Neural cell (in vitro differentiated cells): ENCODE data around the gene GNA12. TPM values are rescaled to one million over a fixed set of nuclear protein-coding genes. Genes with fewer than 3 reads are reported as not detected.

Experiments
- H2AFZ ChIP-seq: fragments of 200-600, 300-800 bp; sonication (generic), shearing (Covaris generic); 2 replicates; pipeline ENCODE4 v1.6.0; 2014; ENCODE audit warnings: low read depth, mild to moderate bottlenecking, antibody characterized with exemption, low read length, moderate library complexity
- H3F3A ChIP-seq: fragments of 200-600 bp; shearing (Covaris generic); 2 replicates; pipeline ENCODE4 v1.6.1; 2016; ENCODE audit warnings: mild to moderate bottlenecking, moderate library complexity, mixed read lengths, antibody characterized with exemption, low read length; ENCODE audit not compliant: insufficient read depth, poor library complexity, severe bottlenecking
- H3K27ac ChIP-seq: fragments of 200-600, 300-800 bp; sonication (generic), shearing (Covaris generic); 2 replicates; pipeline ENCODE4 v1.5.1; 2014; ENCODE audit warnings: mild to moderate bottlenecking, low read length, moderate library complexity
- H3K27me3 ChIP-seq: fragments of 300-800, 200-600 bp; sonication (generic), shearing (Covaris generic); 2 replicates; pipeline ENCODE4 v1.6.0; 2014; ENCODE audit warnings: mild to moderate bottlenecking, low read depth, low read length, moderate library complexity; ENCODE audit not compliant: insufficient read depth
- H3K36me3 ChIP-seq: fragments of 300-800, 200-600 bp; sonication (generic), shearing (Covaris generic); 2 replicates; pipeline ENCODE4 v1.5.1; 2014; ENCODE audit warnings: mild to moderate bottlenecking, antibody characterized with exemption, low read length, moderate library complexity; ENCODE audit not compliant: insufficient read depth
- H3K4me2 ChIP-seq: fragments of 300-800, 200-600 bp; sonication (generic), shearing (Covaris generic); 2 replicates; pipeline ENCODE4 v1.6.0; 2014; ENCODE audit warnings: mild to moderate bottlenecking, low read length
- H3K4me3 ChIP-seq: fragments of 300-800, 200-600 bp; sonication (generic), shearing (Covaris generic); 2 replicates; pipeline ENCODE4 v1.5.1; 2014; ENCODE audit warnings: mild to moderate bottlenecking, low read length, moderate library complexity
- H3K79me2 ChIP-seq: fragments of 200-600 bp; shearing (Covaris generic); replicated peaks from 2 replicates; pipeline ENCODE4 v1.6.0; 2014; ENCODE audit warnings: mild to moderate bottlenecking, low read length, moderate library complexity; ENCODE audit not compliant: insufficient read depth
- H3K9ac ChIP-seq: fragments of 300-800, 200-600 bp; sonication (generic), shearing (Covaris generic); 2 replicates; pipeline ENCODE4 v1.6.1; 2016; ENCODE audit warnings: mild to moderate bottlenecking, low read length, mixed read lengths
- H3K9me2 ChIP-seq: fragments of 200-600 bp; shearing (Covaris generic); 2 replicates; pipeline ENCODE4 v1.6.1; 2016; ENCODE audit warnings: mild to moderate bottlenecking, low read length, mixed read lengths; ENCODE audit not compliant: insufficient read depth
- H3K9me3 ChIP-seq: fragments of 200-600, 300-800 bp; sonication (generic), shearing (Covaris generic); 2 replicates; pipeline ENCODE4 v1.6.1; 2016; ENCODE audit warnings: mild to moderate bottlenecking, mixed run types, low read length, moderate library complexity, mixed read lengths
- H4K20me1 ChIP-seq: fragments of 200-600 bp; shearing (Covaris generic); 2 replicates; pipeline ENCODE4 v1.6.1; 2016; ENCODE audit warnings: mild to moderate bottlenecking, mixed run types; ENCODE audit not compliant: insufficient read depth
- EP300 ChIP-seq: fragments of 450-650 bp; conservative IDR thresholded peaks from 2 replicates; pipeline ENCODE4 v1.6.1; 2014; ENCODE audit warnings: antibody characterized with exemption, mild to moderate bottlenecking, moderate library complexity; ENCODE audit not compliant: poor library complexity, severe bottlenecking
- EZH2 ChIP-seq: fragments of 200-600, 300-800 bp; shearing (Covaris generic), sonication (generic); IDR thresholded peaks from 2 replicates; pipeline ENCODE4 v1.6.1; 2014; ENCODE audit warnings: antibody characterized with exemption, low read length, borderline replicate concordance, mild to moderate bottlenecking; ENCODE audit not compliant: insufficient read depth, poor library complexity, severe bottlenecking
- MXI1 ChIP-seq: fragments of 450-650 bp; conservative IDR thresholded peaks from 2 replicates; pipeline ENCODE4 v1.6.1; 2014; ENCODE audit warnings: antibody characterized with exemption, mild to moderate bottlenecking; ENCODE audit not compliant: poor library complexity, severe bottlenecking
- POLR2AphosphoS5 ChIP-seq: IDR thresholded peaks from 2 replicates; pipeline ENCODE4 v1.6.1; 2012
- RAD21 ChIP-seq: fragments of 450-650 bp; conservative IDR thresholded peaks from 2 replicates; pipeline ENCODE4 v1.6.1; 2014; ENCODE audit warnings: antibody characterized with exemption, mild to moderate bottlenecking, moderate library complexity
- SMC3 ChIP-seq: fragments of 450-650 bp; conservative IDR thresholded peaks from 2 replicates; pipeline ENCODE4 v1.6.1; 2014; ENCODE audit warnings: antibody characterized with exemption, mild to moderate bottlenecking, moderate library complexity; ENCODE audit not compliant: poor library complexity
- TAF1 ChIP-seq: IDR thresholded peaks from 2 replicates; pipeline ENCODE4 v1.6.1; 2012; ENCODE audit warnings: low read depth
- polyA plus RNA-seq: library from polyadenylated mRNA; depleted of rRNA; stranded (reverse); fragments of >200 nt; gene quantifications from 2 replicates; pipeline ENCODE4 v1.2.3, GENCODE V29; 2014
- TF ChIP-seq, protein P1 (sequence below): IDR thresholded peaks from 2 replicates; pipeline ENCODE4 v1.6.1; 2012; ENCODE audit warnings: borderline replicate concordance
- TF ChIP-seq, protein P2 (sequence below): fragments of 450-650 bp; IDR thresholded peaks from 2 replicates; pipeline ENCODE4 v1.5.1; 2014; ENCODE audit warnings: antibody characterized with exemption, mild to moderate bottlenecking, moderate library complexity; ENCODE audit not compliant: poor library complexity, severe bottlenecking

The GNA12 gene
- polyA plus RNA-seq, 1 donor from 2014 or later, result 15.5 TPM

- Histone ChIP-seq H3K36me3 (no peaks in the 10 kb centered on the region), H3K9me2 (no peaks in the 10 kb centered on the region), H3K27me3 (no peaks in the 10 kb centered on the region), H3F3A (no peaks in the 10 kb centered on the region), H4K20me1 (no peaks in the 10 kb centered on the region), H3K9me3 (peaks cover 5% of the 10 kb centered on the region), H3K27ac (no peak overlapping the region), H3K4me2 (no peak overlapping the region), H3K9ac (no peak overlapping the region), H3K4me3 (no peak overlapping the region), H2AFZ (no peak overlapping the region), H3K79me2 (peaks cover 4% of the 10 kb centered on the region)
- TF ChIP-seq, protein P1, sequence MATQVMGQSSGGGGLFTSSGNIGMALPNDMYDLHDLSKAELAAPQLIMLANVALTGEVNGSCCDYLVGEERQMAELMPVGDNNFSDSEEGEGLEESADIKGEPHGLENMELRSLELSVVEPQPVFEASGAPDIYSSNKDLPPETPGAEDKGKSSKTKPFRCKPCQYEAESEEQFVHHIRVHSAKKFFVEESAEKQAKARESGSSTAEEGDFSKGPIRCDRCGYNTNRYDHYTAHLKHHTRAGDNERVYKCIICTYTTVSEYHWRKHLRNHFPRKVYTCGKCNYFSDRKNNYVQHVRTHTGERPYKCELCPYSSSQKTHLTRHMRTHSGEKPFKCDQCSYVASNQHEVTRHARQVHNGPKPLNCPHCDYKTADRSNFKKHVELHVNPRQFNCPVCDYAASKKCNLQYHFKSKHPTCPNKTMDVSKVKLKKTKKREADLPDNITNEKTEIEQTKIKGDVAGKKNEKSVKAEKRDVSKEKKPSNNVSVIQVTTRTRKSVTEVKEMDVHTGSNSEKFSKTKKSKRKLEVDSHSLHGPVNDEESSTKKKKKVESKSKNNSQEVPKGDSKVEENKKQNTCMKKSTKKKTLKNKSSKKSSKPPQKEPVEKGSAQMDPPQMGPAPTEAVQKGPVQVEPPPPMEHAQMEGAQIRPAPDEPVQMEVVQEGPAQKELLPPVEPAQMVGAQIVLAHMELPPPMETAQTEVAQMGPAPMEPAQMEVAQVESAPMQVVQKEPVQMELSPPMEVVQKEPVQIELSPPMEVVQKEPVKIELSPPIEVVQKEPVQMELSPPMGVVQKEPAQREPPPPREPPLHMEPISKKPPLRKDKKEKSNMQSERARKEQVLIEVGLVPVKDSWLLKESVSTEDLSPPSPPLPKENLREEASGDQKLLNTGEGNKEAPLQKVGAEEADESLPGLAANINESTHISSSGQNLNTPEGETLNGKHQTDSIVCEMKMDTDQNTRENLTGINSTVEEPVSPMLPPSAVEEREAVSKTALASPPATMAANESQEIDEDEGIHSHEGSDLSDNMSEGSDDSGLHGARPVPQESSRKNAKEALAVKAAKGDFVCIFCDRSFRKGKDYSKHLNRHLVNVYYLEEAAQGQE, result no peak
- TF ChIP-seq EP300, result no peak
- TF ChIP-seq, protein P2, sequence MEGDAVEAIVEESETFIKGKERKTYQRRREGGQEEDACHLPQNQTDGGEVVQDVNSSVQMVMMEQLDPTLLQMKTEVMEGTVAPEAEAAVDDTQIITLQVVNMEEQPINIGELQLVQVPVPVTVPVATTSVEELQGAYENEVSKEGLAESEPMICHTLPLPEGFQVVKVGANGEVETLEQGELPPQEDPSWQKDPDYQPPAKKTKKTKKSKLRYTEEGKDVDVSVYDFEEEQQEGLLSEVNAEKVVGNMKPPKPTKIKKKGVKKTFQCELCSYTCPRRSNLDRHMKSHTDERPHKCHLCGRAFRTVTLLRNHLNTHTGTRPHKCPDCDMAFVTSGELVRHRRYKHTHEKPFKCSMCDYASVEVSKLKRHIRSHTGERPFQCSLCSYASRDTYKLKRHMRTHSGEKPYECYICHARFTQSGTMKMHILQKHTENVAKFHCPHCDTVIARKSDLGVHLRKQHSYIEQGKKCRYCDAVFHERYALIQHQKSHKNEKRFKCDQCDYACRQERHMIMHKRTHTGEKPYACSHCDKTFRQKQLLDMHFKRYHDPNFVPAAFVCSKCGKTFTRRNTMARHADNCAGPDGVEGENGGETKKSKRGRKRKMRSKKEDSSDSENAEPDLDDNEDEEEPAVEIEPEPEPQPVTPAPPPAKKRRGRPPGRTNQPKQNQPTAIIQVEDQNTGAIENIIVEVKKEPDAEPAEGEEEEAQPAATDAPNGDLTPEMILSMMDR, result no peak
- TF ChIP-seq SMC3, result no peak
- TF ChIP-seq MXI1, result no peak
- TF ChIP-seq RAD21, result no peak
- no peak for TF ChIP-seq POLR2AphosphoS5
- no peak for TF ChIP-seq TAF1
- TF ChIP-seq EZH2, result no peak
Observed at GRCh38 chr7:2754086-2754485, 90.0 kb downstream of the GNA12 start.

DNA sequence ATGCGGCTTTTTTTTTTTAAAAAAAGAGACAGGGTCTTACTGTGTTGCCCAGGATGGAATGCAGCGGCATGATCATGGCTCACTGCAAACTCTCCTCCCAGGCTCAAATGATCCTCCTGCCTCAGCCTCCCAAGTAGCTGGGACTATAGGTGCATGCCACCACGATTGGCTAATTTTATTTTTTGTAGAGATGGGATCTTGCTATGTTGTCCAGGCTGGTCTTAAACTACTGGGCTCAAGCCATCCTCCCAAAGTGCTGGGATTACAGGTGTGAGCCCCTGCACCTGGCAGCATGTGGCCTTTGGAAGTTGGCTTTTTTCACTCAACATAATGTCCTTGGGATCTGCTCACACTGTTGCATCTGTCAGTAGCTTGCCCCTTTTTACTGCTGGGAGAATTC, 91.0 kb downstream of the GNA12 start:
- Histone ChIP-seq H3K4me2 (no peak overlapping the region), H3K79me2 (peaks cover 4% of the 10 kb centered on the region), H4K20me1 (no peaks in the 10 kb centered on the region), H3K4me3 (no peak overlapping the region), H3F3A (no peaks in the 10 kb centered on the region), H3K27me3 (no peaks in the 10 kb centered on the region), H3K27ac (no peak overlapping the region), H3K9me3 (peaks cover 5% of the 10 kb centered on the region), H3K9me2 (no peaks in the 10 kb centered on the region), H3K36me3 (no peaks in the 10 kb centered on the region), H3K9ac (no peak overlapping the region), H2AFZ (no peak overlapping the region)
- TF ChIP-seq TAF1 (no peak), EZH2 (no peak), MXI1 (no peak), POLR2AphosphoS5 (no peak), EP300 (no peak), RAD21 (no peak), SMC3 (no peak)
- TF ChIP-seq, protein P2, result no peak
- TF ChIP-seq, protein P1, result no peak
